ENCODE data around the gene FILIP1L. TPM values are rescaled to one million over a fixed set of nuclear protein-coding genes. Genes with fewer than 3 reads are reported as not detected.

FILIP1L gene
- total RNA-seq, 1 donor: 213 TPM

- no peak overlapping the region for H3K4me3 ChIP-seq (ENCODE audit: low read depth, low read length)
- DNase-seq (ENCODE audit: low read depth): no peak
- TF ChIP-seq, protein P1, sequence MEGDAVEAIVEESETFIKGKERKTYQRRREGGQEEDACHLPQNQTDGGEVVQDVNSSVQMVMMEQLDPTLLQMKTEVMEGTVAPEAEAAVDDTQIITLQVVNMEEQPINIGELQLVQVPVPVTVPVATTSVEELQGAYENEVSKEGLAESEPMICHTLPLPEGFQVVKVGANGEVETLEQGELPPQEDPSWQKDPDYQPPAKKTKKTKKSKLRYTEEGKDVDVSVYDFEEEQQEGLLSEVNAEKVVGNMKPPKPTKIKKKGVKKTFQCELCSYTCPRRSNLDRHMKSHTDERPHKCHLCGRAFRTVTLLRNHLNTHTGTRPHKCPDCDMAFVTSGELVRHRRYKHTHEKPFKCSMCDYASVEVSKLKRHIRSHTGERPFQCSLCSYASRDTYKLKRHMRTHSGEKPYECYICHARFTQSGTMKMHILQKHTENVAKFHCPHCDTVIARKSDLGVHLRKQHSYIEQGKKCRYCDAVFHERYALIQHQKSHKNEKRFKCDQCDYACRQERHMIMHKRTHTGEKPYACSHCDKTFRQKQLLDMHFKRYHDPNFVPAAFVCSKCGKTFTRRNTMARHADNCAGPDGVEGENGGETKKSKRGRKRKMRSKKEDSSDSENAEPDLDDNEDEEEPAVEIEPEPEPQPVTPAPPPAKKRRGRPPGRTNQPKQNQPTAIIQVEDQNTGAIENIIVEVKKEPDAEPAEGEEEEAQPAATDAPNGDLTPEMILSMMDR (IDR thresholded peaks at IDR 0.05; ENCODE audit: insufficient read depth, low read depth, low read length): no peak
These were observed 276.6 kb downstream of the FILIP1L start for GRCh38 chr3:99837715-99838114.

GRCh38 chr3:99836681-99837080 lies 277.6 kb downstream of the FILIP1L start:
- no peak for DNase-seq (ENCODE audit: low read depth)
- H3K4me3 ChIP-seq (ENCODE audit: low read depth, low read length): no peak overlapping the region
- TF ChIP-seq, protein P1 (IDR thresholded peaks at IDR 0.05; ENCODE audit: insufficient read depth, low read depth, low read length): no peak

GRCh38 chr3:99834211-99834957 lies 279.9 kb downstream of the FILIP1L start:
- no peak overlapping the region for H3K4me3 ChIP-seq (ENCODE audit: low read depth, low read length)
- TF ChIP-seq, protein P1 (IDR thresholded peaks at IDR 0.05; ENCODE audit: insufficient read depth, low read depth, low read length): no peak
- no peak for DNase-seq (ENCODE audit: low read depth)

DNA sequence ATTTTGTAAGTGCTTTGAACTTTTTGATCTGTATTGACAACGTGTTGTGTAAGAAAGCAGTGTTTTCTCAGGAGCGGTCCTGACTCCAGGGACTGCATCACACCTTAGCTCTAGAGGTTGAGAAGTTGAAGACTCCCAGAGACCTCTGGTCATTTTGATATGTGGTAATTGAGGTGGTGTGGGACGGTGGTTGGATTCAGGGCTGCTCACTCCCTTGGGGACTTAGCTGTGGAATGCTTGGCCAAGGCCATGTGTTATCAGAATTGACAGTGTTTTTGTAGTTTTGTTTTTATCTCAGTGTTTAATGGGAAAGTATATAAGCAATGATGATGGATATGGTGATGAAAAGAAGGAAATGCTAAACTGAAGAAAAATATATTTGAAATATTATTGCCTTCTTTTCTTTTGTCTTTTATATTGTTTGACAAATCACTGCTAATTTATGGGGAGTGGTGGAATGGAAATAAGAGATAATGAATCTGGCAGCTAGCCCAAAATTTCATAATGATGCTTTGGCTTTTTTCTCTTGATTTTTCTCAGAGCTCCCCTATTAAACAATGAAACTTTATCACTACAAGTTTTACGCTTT lies 280.6 kb downstream of the FILIP1L start:
- H3K4me3 ChIP-seq (ENCODE audit: low read depth, low read length): no peak overlapping the region
- TF ChIP-seq, protein P1 (IDR thresholded peaks at IDR 0.05; ENCODE audit: insufficient read depth, low read depth, low read length): no peak
- DNase-seq (ENCODE audit: low read depth): no peak

- no peak for DNase-seq (ENCODE audit: low read depth)
- H3K4me3 ChIP-seq (ENCODE audit: low read depth, low read length): no peak overlapping the region
- TF ChIP-seq, protein P1 (IDR thresholded peaks at IDR 0.05; ENCODE audit: insufficient read depth, low read depth, low read length): no peak
These were observed 284.5 kb downstream of the FILIP1L start for GRCh38 chr3:99829844-99830243.

- TF ChIP-seq, protein P1 (IDR thresholded peaks at IDR 0.05; ENCODE audit: insufficient read depth, low read depth, low read length): no peak
- peak; percentile 43 for DNase-seq (ENCODE audit: low read depth)
- H3K4me3 ChIP-seq (ENCODE audit: low read depth, low read length): no peak overlapping the region
These were observed 289.2 kb downstream of the FILIP1L start for GRCh38 chr3:99825004-99825640.
